Erythroblast (primary cell): Measurements from ENCODE around the gene ITPR2.

ENCODE experiments used
- GATA1 ChIP-seq: IDR thresholded peaks from 2 replicates; pipeline ENCODE4 v1.6.1; 2011; ENCODE audit warnings: low read depth, mild to moderate bottlenecking, control low read depth, low read length, moderate library complexity
- POLR2A ChIP-seq: IDR thresholded peaks from 2 replicates; pipeline ENCODE4 v1.6.1; 2011; ENCODE audit warnings: mild to moderate bottlenecking, low read length

DNA sequence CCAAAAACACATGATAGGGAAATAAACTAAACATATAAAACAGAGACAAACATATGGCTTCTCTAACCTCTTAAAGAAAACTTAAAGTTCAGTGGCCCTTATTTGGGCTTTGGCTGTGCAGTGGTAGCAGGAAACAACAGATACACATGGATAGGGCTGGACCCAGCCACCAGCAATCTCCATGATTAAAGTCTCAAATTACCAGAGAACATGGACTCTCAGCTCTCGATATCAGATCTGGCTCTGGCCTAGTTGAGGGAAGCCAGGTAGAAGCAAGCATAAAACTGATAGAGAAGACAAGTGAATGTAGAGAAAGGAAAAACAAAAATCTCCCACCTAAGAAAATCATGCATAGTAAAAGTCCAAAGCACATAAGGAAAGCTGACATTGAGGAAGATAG is 164.8 kb downstream of the ITPR2 start:
- TF ChIP-seq POLR2A (no peak), GATA1 (no peak)
